Measurements from ENCODE around the gene GPR183.

DNA sequence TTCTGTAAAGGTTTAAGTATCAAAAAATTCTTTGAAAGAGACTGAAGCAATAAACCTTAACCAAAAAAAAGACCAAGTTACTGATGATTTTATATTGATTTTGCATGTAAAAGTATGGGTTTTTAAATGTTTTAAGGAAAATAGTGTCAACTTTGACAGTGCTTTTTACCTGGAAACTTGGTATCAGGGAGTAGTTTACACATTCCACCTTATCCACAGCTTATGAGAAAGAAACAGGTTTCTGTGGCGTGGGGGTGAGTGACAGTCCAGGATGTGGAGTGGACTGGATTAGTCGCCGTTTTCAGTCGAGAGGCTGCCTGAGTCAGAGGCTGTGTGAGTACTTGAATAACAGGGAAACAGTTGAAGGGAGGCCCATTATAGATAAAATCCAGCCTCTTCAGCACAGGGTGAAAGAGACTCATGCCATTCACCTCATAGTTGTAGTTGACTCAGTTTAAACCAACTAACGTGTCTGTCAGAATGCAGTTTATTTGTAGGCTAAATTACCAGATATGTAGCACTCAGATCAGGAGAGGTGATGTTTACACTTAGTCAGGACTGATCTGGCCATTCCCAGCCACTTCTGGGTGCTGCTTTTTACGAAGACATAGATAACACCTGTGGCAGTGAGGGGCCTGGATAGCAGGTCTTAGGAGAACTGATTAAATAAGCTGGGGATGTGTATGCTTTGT is 595 bp upstream of the GPR183 start:
- TF ChIP-seq EZH2 (IDR thresholded peaks at IDR 0.05) (no peak), POLR2AphosphoS5 (IDR thresholded peaks at IDR 0.05; ENCODE audit: borderline replicate concordance, low read depth, low read length) (no peak)

Measured in SK-N-MC (cell line).